HG03097 (cell line): ENCODE results near the gene KCTD5.
"Not testable (repeated sequence)": the region's sequence is repeated elsewhere in the genome, so short reads cannot be mapped to it uniquely, and the experiment has no call there.

Experiments
- ATAC-seq: cut with Tn5 transposase; IDR thresholded peaks from one replicate; pipeline ENCODE4 v1.9.1; 2021; ENCODE audit not compliant: unreplicated experiment, low FRiP score

Gene KCTD5

GRCh38 chr16:2682209-2683021 lies at the start of gene KCTD5:
Gene KCTD5 (plus strand): TSS chr16:2682523. CDS start chr16:2682549, 26 bp downstream.
- ATAC-seq, result peak; percentile 73

DNA sequence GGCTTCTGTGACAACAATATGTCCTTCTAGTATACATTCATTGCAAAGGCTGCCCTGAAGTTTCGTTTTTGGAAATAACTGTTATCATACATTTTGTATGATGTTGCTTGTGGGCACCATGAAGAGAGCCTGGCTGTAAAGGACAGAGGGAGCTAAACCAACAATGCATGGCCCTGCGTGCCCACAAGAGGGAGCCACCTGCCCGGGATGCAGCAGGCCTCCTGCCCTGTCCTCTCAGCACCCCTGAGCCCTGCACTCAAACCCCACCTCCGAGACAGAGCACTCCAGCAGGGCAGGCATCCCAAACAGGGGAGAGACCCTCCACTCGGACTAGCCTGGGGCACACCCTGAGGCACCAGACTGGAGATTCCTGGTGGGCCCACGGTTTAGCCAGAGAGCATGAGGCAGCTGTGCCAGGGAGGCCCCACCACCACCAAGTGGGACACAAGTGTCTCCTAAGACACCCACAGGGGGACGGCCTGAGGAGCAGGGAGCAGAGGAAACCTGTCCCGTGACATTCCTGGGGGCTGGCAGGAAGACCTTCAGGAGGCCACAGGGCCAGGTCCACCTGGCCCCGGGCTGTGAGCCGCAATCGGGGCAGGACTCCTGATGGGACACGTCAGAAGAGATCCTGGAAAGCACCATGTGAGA lies 43.1 kb upstream of the KCTD5 start:
- not testable (repeated sequence) for ATAC-seq

DNA sequence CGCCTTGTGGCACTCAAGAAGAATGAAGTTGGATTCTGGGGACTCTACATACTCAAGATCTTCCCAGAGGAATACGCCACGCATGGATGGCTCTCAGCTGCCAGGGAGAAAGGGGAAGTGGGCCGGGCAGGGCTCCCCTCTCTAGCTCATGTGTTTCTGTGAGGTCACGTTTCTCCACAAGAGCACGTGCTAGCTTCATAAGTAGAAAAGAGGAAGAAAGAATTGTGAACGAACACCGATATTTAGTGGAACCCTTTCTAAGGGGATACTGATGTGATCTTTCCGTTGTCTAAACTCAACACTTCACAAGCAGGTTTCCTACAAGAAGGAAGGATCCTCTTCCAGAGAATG lies 42.6 kb upstream of the KCTD5 start:
- ATAC-seq, result not testable (repeated sequence)

DNA sequence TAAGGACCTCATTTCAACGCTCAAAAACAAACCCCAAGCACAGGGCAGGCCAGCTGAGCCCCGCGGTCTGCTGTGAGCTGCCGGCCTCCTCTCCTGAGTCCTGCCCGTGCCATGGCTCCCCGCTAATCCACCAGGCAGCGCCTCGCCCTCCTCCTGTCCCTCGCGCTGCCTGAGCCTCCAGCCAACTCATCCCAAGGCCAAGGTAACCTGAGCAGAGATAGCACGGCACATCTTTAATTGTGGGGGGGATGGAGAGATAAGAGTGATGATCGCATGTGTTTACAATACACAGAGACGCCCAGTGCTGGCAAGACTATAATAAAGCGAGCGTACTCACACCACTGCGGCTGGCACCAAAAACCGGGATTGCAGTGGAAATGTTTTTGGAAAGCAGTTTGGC lies 39.8 kb upstream of the KCTD5 start:
- ATAC-seq, result not testable (repeated sequence)

- ATAC-seq, result not testable (repeated sequence)
Measured at GRCh38 chr16:2644754-2645453, 37.4 kb upstream of the KCTD5 start.

DNA sequence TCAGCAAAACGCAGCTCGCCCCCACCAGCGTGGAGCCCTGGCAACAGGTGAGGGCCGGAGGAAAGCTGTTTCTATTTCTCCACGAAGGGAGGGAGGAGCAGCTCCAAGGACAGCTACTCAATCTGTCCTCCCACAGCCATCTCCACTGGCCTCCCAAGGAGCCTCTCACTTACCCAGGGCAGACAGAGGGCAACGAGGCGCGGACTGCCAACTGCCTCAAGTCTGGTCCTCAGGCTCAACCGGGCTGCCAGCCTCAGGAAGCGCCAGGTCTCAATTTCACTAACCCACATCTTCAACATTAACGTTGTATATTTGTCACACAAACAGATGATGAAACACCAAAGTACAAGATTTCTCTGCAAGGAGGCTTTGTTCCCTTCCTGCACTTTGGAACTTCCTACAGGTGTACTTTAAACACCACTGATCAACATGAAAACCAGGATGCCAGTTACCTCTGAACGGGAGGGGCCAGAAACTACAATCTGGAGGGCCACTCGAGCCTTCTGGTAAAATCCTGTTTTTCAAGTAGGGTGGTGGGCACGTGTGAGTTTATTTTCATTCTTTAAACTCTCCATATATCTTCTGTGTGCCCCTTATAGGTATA lies 31.0 kb upstream of the KCTD5 start:
- not testable (repeated sequence) for ATAC-seq

- not testable (repeated sequence) for ATAC-seq
Measured at GRCh38 chr16:2653915-2654314, 28.4 kb upstream of the KCTD5 start.

DNA sequence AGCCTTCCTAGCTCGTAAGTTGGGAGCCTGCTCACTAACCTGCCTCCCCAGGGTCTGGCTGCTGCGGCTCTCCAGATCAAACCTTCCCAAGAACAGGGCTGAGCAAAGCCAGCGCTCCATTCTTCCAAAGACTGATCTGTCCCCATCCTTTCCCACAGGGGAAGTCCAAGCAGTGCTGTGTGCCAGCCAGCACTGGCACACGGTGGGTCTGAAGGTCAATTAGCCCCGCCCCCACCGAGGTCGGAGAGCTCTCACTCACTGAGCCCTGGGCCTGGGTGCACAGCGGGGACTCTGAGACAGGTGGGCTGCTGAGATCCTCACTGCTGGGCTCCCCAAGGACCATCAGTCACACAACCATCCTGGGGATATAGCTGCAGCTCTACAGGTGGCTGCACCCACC lies 27.4 kb upstream of the KCTD5 start:
- ATAC-seq, result not testable (repeated sequence)

DNA sequence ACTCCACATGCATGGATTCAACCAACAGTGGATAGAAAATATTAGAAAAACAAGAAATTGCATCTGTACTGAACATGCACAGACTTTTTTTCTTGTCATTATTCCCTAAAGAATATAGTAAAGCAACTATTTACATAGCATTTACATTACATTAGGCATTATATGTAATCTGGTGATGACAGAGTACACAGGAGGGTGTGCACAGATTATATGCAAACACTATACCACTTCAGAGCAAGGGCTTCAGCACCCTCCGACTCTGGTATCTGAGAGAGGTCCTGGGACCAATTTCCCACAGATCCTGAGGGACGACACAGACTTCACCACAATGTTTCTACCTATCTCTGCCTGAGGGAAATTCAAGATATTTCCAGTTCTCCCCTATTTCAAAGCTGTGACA lies 25.3 kb upstream of the KCTD5 start:
- ATAC-seq, result no peak

DNA sequence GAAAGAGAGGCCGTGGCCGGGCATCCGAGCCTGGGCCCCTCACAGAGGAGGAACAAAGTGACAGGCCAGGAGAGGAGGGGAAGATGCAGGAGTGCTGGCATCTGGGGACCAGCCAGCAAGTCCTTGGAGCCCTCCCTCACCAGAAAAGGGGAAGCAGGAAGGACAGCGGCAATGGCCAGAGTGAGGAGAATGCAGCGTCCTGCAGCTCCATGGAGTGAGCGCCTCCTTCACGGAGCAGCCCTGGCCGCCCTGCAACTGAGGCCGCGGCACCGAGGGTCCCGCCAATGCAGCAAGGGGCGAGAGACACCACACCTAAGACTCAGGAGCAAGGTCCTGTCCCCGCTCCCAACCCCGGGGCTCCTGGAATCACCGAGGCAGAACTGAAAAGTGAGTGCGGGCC lies 24.5 kb upstream of the KCTD5 start:
- ATAC-seq, result not testable (repeated sequence)

DNA sequence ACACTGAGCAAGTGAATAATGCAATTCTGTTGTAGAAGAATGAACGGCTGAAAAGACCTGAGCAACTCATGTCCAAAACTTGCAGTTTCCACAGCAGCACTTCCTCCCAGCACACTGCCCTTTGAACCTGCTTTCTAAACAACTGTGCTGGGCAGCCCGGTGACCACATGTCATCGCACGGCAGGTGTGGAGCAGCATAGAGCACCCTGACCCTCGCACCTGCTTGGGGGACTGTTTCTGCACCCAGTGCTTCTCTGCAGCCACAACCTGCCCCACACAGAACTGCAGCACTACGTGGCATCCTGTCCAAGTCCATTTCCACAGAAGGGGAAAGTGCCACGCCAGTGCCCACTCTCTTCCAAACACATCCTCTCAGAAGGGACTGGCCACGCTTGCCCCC lies 22.8 kb upstream of the KCTD5 start:
- not testable (repeated sequence) for ATAC-seq

DNA sequence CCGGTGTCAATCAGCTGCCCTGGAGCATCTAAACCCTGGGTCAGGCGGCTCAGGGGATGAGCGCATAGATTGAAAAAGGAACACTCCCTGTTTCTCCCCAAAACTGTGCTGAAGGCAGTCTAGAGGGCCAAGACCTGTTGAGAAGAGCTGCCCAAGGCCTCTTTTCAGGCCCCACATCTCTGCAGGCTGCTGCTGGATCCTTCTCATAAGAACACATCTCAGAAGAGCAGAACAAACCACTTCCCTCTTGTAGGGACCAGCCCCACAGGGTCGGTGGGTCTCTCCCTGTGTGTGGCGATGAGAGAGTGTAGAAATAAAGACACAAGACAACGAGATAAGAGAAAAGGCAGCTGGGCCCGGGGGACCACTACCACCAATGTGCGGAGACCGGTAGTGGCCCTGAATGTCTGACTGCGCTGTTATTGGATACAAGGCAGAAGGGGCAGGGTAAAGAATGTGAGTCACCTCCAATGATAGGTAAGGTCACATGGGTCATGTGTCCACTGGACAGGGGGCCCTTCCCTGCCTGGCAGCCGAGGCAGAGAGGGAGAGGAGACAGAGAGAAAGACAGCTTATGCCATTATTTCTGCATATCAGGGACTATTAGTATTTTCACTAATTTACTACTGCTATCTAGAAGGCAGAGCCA lies 22.2 kb upstream of the KCTD5 start:
- not testable (repeated sequence) for ATAC-seq

DNA sequence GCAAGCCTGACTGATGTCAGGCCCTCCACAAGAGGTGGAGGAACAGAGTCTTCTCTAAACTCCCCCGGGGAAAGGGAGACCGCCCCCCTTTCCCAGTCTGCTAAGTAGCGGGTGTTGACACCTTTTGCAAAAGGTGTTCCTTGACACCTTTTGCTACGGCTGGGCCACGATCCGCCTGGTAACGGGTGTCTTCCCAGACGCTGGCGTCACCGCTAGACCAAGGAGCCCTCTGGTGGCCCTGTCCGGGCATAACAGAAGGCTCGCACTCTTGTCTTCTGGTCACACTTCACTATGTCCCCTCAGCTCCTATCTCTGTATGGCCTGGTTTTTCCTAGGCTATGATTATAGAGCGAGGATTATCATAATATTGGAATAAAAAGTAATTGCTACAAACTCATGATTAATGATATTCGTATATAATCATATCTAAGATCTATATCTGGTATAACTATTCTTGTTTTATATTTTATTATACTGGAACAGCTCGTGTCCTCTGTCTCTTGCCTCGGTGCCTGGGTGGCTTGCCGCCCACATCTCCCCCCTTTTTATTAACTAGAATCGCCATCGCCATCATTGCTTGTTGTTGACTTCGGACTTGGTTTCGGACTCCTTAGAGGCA lies 21.5 kb upstream of the KCTD5 start:
- not testable (repeated sequence) for ATAC-seq

DNA sequence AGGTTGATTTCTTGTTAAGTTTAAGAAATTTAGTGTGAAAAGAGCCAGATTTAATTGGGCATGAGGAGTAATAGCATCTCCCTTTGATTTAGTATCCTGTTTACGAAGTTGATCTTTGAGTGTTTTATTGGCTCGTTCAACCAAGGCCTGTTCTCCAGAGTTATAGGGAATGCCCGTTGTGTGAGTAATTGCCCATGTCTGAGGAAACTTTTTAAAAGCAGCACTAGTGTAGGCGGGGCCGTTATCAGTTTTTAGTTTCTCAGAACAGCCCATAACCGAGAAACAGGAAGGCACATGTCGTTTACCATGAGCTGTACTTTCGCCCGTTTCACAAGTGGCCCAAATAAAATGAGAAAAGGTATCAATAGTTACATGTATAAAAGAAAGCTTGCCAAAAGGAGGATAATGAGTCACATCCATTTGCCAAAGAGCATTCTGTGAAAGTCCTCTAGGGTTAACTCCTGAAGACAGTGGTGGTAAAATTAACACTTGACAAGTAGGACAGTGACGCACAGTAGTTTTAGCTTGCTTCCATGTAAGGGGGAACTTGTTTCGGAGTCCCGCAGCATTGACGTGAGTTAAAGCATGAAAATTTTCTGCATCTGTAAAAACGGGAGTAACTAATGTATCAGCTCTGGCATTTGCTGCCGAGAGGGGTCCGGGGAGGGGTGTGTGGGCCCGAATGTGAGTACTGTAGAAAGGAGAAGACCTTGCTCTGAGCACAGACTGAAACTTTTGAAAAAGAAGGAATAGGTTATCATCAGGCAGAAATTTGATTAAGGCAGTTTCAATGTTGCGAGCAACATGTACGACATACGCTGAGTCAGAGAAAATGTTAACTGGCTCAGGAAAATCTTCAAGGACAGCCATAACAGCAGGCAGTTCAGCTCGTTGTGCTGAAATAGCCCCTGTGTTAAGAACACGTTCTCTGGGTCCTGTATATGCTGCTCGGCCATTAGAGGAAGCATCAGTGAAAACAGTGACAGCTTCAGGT lies 18.5 kb upstream of the KCTD5 start:
- no peak for ATAC-seq

- no peak for ATAC-seq
Measured at GRCh38 chr16:2664574-2664982, 17.7 kb upstream of the KCTD5 start.

GRCh38 chr16:2666671-2667070 lies 15.7 kb upstream of the KCTD5 start:
- not testable (repeated sequence) for ATAC-seq

- ATAC-seq, result not testable (repeated sequence)
Measured at GRCh38 chr16:2669587-2669986, 12.7 kb upstream of the KCTD5 start.

GRCh38 chr16:2670017-2670416 lies 12.3 kb upstream of the KCTD5 start:
- ATAC-seq, result not testable (repeated sequence)

DNA sequence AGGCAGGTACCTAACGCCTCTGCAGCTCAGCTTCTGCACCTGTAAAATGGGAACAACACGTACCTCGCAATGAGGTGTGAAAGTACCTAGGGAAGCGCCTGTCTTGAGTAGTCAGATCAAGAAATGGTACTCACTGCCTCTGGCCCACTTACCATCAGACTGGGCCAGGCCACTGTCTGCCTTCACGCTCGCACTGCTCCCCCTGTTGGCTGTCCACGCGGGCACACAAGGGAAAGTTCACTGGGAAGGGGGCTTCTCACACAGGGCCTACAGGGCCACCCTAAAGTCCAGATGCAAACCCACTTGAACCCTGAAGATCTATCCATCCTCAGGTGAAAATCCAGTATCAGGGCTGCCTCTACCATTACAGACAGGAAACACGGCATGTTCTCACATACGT lies 11.1 kb upstream of the KCTD5 start:
- not testable (repeated sequence) for ATAC-seq
